Kidney (tissue), 14 donors: ENCODE measurements around the gene SCGB3A1. TPM values are rescaled to one million over a fixed set of nuclear protein-coding genes. Genes with fewer than 3 reads are reported as not detected.

Experiments
- DNase-seq, 5 donors: peaks; one replicate each; pipeline ENCODE4 v3.0.0-alpha.2; 2013 to 2020
- FAIRE-seq: peaks from 2 replicates; lab custom pipeline; 2012; peaks lifted over from hg19 to GRCh38; lab: Jason Lieb, UNC
- H3K27ac ChIP-seq, 2 donors: one replicate each; pipeline ENCODE4 v1.7.0; 2013; ENCODE audit warnings: low read depth in 2 of 2, low read length in 2 of 2, inconsistent platforms in 1 of 2
- H3K27me3 ChIP-seq: one replicate; pipeline ENCODE4 v1.7.1; 2013; ENCODE audit warnings: low read length, inconsistent platforms; ENCODE audit not compliant: control insufficient read depth, insufficient read depth
- H3K36me3 ChIP-seq, 3 donors: one replicate each; pipeline versions ENCODE4 v1.7.0 to v1.7.1; 2013; ENCODE audit warnings: low read length in 3 of 3, control low read depth in 1 of 3, inconsistent platforms in 1 of 3; ENCODE audit not compliant: insufficient read depth in 3 of 3, control insufficient read depth in 2 of 3
- H3K4me1 ChIP-seq, 3 donors: one replicate each; pipeline versions ENCODE4 v1.7.0 to v1.7.1; 2013; ENCODE audit warnings: low read length in 3 of 3, inconsistent platforms in 1 of 3, low read depth in 1 of 3; ENCODE audit not compliant: control insufficient read depth in 2 of 3, insufficient read depth in 2 of 3
- H3K4me3 ChIP-seq, 3 donors: one replicate each; pipeline versions ENCODE4 v1.7.0 to v1.8.1; 2013; ENCODE audit warnings: low read length in 3 of 3, control low read depth in 1 of 3, inconsistent platforms in 1 of 3
- H3K9ac ChIP-seq, 3 donors: one replicate each; pipeline versions ENCODE4 v1.7.0 to v1.7.1; 2013; ENCODE audit warnings: low read length in 3 of 3, control low read depth in 1 of 3, inconsistent platforms in 1 of 3
- H3K9me3 ChIP-seq, 3 donors: one replicate each; pipeline versions ENCODE4 v1.7.0 to v1.7.1; 2013; ENCODE audit warnings: low read length in 3 of 3, control low read depth in 1 of 3, inconsistent platforms in 1 of 3; ENCODE audit not compliant: control insufficient read depth in 2 of 3, insufficient read depth in 1 of 3
- intact Hi-C: fragments of 100-400 bp; cut with DNase I; formaldehyde crosslinking; loops from one replicate; pipeline ENCODE4 v1.11.1; 2022
- polyA plus RNA-seq: library from polyadenylated mRNA; stranded (reverse); fragments of 350-450 nt; fragmentation: Illumina TruSeq; extraction: RNeasy Lipid Tissue Mini Kit (QIAGEN cat#74804); gene quantifications from one replicate; pipeline ENCODE4 v1.2.3, GENCODE V29; 2014; ENCODE audit warnings: low read depth, low replicate concordance; ENCODE audit not compliant: insufficient read depth
- total RNA-seq: library from RNA; stranded (reverse); fragmentation: NEBNext Ultra II Directional; extraction: Animal tissue kit (Norgen Biotek cat#: 25700); gene quantifications from one replicate; pipeline ENCODE4 v1.2.1, GENCODE V29; 2021
- TF ChIP-seq, protein P1 (sequence below): IDR thresholded peaks from 3 replicates; pipeline ENCODE4 v1.5.1; 2012; ENCODE audit warnings: mild to moderate bottlenecking, moderate library complexity, borderline replicate concordance; ENCODE audit not compliant: insufficient read depth; ENCODE audit errors: extremely low read depth
- donor health status: control.
- donor health status: control.
- donor health status: control.
- donor health status: control.
- donor health status: control.
- donor health status: DM: yes; HTN: yes; CAD: no.
- donor health status: Normal renal cell carcinoma (clear cell type).

Gene SCGB3A1
- total and polyA plus RNA-seq, 2 donors from 2014 or later = 1.1 to 2.3 TPM

DNA sequence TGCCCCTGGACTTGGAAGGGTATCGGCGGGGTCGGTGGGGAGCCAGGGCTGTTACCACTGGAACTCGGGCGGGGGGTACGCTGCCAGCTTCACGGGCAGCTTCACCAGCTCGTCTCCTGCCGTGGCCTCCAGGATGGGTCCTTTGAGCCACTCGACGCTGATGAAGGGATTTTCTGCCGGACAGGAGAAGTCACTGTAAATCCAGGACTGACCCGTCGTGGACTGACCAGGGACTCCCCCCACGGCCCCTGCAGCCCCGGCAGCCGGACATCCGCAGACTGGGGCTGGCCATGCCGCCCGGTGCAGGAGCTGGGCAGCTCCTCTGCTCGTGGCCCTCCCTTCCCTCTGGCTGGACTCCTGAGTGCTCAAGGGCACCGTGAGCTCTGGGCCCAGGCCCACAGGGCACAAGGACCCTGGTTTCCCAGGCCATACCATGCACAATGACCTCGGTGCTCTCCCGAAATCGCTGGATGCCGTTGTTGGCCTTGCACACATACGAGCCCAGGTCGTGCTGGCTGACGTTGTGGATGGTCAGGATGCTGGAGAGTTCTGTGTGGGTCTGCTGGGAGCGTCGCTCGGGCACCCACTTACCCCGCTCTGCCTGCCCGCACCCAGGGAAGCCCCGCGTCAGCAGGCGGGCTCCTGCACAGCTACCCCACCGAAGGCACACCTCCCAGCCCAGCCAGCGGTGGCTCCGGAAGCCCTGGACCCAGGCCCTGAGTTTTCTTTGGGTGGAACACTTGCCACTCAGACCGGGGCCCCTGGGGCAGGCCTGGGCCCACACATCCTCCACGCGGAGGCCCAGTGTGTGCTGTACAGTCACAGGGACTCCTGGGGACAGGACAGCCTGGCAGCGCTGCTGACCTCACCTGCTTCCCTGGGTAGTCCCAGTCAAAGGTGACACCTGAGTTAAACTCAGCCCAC, 37.8 kb upstream of the SCGB3A1 start:
- TF ChIP-seq, protein P1, sequence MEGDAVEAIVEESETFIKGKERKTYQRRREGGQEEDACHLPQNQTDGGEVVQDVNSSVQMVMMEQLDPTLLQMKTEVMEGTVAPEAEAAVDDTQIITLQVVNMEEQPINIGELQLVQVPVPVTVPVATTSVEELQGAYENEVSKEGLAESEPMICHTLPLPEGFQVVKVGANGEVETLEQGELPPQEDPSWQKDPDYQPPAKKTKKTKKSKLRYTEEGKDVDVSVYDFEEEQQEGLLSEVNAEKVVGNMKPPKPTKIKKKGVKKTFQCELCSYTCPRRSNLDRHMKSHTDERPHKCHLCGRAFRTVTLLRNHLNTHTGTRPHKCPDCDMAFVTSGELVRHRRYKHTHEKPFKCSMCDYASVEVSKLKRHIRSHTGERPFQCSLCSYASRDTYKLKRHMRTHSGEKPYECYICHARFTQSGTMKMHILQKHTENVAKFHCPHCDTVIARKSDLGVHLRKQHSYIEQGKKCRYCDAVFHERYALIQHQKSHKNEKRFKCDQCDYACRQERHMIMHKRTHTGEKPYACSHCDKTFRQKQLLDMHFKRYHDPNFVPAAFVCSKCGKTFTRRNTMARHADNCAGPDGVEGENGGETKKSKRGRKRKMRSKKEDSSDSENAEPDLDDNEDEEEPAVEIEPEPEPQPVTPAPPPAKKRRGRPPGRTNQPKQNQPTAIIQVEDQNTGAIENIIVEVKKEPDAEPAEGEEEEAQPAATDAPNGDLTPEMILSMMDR = no peak
- Histone ChIP-seq H3K36me3 (no peaks in the 10 kb centered on the region), H3K4me1 (peaks cover 0 to 7% (median 0%) of the 10 kb centered on the region in 3 donors), H3K27me3 (no peaks in the 10 kb centered on the region), H3K27ac (no peak overlapping the region), H3K4me3 (no peak overlapping the region), H3K9me3 (no peaks in the 10 kb centered on the region), H3K9ac (no peak overlapping the region)
- intact Hi-C loops = no loop called here
- FAIRE-seq (no peak), DNase-seq (no peak)

DNA sequence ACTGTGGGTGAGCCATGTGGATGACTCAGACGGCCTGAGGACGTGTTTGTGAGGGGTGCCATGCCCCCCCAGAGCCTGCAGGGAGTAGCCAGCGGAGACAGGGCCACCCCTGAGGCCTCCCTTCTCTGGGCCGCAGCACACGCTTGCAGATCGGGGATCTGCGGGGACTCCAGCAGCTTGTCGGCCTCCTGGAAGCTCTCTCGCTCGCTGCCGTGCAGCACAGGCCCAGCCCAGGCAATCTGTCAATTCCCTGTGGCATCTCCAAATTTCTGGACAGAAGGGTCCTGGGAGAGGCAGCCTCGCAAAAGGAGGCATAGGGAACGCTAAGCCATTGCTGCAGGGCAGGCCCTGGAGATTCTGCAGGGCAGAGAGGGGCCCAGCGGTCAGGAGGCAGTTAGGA, 36.9 kb upstream of the SCGB3A1 start:
- intact Hi-C loops = no loop called here
- Histone ChIP-seq H3K9me3 (no peaks in the 10 kb centered on the region), H3K36me3 (no peaks in the 10 kb centered on the region), H3K4me3 (no peak overlapping the region), H3K4me1 (peaks cover 0 to 7% (median 0%) of the 10 kb centered on the region in 3 donors), H3K27ac (no peak overlapping the region), H3K9ac (no peak overlapping the region), H3K27me3 (no peaks in the 10 kb centered on the region)
- DNase-seq = no peak
- TF ChIP-seq, protein P1 = no peak
- no peak for FAIRE-seq

DNA sequence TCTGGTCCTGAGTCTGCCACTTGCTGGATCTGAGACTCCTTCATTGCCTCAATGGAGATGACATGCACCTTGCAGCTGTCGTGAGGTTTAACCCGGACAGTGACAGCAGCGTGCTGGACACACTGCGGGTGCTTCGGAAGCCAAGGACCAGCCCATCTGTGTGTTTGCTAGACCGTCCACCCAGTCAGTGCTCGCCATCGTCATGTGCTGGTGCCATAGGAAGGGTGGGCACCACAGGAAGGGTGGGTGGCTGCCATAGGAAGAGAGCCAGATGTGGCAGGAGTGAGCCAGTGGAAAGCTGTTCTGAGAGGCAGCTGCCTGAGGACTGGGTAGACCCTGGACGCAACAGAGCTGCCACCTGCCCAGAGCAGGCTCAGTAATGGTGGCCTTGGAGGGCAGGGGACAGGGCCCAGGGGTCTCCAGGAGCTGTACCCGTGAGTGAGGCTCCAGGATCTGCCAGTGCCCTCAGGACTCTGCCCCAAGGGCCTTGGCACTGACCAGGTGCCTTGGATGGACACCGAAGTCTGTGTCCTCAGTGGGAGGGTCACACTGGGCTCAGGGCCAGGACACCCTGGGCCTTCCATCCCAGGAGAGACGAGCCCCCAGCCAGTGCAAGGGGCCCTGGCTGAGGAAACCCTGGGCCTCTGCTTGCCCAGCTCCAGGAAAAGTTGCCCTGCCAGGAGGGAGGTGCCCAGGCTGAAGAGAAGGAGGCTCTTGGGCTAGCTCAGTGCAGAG, 36.3 kb upstream of the SCGB3A1 start:
- Histone ChIP-seq H3K9ac (no peak overlapping the region), H3K27me3 (no peaks in the 10 kb centered on the region), H3K36me3 (no peaks in the 10 kb centered on the region), H3K4me1 (peaks cover 0 to 7% (median 0%) of the 10 kb centered on the region in 3 donors), H3K27ac (no peak overlapping the region), H3K4me3 (no peak overlapping the region), H3K9me3 (no peaks in the 10 kb centered on the region)
- no peak for FAIRE-seq
- intact Hi-C loops = no loop called here
- no peak for DNase-seq
- TF ChIP-seq, protein P1 = no peak
